ENCODE measurements around the gene ING4.

The ING4 gene

DNA sequence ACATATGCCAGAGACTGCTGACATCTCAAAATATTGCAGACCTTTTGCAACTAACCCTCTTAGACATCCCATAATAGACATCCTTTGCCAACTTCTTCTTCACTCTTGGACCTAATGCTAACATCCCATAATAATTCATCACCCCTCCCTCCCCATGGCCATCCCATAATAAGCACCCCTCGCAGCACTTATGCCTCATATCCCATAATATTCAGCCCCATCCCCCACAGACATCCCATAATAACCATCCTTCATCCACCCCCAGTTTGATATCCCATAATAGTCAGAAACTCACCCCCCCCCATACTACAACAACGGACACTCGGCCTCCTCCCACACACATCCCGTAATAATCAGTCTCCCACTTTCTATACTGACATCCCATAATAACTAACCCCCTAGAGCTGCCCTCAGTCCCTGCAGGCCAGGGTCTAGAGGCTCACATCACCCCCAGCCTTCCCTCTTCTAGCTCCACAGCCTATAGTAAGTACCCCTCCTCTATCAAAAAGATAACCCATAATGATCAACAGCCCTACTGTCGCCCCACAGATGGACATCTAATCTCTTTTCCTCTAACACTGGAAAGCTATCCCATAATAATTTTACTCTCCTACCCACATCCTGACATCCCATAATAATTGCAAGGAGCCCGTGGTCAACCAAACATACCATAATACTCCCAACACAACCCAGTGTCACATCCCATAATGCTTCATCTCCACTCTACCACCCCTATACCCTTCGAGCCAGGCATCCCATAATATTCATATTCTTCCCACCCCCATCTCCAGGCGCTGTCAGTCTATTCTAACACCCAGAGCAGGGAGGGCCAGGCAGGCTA lies 54.9 kb downstream of the ING4 start:
- DNase-seq (ENCODE audit: low read depth) = no peak

DNA sequence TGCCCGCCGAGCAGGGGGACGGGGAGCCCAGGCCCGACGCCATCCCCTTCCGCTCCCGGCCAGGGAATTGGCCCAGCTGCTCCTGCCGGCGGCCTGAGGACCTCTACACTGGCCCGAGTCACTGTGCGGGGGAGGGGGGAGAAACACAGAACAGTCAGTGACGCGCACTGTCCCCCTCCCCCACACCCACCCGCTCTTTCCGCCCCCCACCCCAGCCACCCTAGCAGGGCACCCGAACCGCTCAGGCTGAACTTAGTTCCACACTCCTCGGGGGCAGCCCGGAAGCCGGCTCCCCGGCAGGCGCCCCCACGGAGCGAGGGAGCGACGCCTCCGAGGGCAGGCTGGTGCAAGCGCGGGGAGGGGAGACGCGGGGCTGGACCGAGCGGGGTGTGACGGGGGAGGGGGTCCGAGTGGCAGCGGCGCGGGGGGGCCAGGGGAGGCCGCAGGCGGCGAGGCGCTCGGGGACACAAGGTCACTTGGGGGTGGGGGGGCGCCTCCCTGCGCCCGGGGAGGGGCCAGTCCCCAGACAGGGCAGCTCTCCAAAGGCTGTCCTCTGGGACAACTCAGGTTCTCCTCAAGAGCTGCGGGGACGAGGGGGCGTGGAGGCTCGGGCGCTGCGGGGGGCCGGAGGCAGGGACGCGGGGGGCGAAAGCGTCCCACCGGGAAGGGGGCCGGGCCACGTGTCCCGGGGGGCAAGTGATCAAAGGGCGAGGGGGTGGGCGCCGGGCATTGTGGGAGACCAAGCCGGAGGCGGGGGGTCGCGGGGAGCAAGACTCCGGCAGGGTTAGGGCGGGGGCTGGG lies 56.4 kb downstream of the ING4 start:
- DNase-seq (ENCODE audit: low read depth) = no peak

DNA sequence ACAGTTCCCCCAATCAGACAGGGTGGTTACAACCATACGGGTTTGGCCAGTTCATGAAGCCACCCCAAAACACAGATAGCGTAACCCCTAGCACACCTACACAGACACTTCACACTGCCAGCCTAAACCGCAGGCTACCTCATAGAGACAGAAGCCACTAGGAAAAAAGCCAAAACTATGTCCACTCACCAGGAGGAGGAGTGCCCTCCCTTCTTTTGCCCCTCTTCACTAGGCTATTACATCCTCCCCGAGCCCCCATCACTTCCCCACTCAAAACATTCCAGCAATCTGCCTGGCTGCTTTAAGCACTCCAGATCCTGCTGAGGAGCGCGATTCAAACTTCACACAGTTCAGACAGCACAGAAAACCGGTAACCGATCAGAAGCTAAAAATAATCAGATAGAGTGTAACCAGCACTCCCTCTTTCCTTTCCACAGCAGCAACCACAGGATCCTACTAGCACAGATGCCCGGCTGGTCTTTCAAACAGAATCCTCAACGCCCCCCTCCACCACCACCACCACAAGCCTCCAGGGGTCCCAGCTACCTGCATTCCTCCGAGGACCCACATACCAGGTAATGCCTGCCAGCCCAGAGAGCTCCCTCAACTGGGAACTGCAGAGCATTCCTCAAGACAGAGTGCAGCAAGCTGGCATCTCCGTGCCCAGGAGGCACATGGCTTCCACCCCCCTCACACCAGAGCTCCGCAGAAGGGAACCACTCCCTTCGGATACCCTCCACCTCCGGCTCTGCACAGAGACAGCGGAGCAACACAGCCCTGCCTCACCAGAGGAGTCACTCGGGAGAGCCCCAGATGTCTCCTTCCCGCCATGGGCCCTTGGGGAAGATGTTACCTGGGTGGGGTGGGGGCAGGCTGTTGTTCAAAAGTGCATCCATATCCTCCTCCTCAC lies 57.2 kb downstream of the ING4 start:
- DNase-seq (ENCODE audit: low read depth) = no peak

DNA sequence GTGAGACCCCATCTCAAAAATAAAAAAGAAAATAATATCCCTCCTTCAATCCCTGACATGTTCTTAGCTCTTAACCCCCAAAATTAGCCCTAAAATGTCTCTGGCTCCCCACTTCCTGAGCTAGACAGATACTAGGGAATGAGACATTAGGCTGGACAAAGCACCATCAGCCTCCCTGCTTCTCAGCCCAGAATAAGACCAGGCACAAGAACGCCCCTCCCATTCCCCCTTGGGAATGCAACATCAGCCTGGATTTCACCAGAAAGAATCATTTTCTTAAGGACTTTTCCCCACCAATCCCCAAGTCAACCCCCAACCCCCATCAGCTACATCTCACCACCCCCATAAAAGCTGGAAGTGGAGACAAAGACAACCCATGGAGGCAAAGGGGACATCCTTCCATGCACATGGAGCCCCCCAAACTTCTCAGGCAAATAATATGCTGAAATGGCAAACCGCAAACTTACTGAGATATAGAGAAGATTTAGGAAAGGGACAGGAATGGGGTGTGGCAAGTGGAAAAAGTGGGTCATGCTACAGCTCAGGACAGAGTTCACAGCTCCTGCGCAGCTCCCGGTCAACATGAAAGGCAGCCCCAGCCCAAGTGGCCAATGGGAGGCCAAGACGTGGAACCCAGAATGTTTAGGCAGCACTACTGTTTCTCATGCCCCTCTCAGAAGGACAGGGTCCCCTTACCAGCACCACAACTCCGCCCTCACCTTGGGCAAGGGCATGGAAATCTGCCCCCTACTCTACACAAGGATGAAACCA lies 58.5 kb downstream of the ING4 start:
- no peak for DNase-seq (ENCODE audit: low read depth)

DNA sequence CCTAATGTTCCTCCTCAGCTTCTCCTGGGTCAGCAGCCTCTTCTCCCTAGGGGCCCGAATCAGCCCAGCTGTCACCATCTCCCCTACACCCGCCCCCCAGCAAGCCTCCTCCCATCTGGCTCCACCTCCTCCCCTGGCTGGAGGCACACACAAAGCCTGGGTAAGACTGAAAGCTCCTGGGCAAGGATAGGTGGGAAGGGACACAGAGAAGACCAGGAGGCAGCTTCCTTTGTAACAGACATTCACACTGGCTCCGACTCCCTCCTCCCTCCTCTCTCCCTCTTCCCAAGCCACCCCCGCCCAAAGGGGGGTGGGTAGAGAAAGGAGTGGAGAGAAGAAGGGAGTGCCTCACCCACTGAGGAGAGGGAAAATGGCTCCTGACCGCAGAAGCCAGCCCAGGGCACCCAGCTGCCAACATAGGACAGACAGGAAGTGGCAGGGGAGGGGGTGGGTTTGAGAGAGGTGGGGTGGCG lies 59.8 kb downstream of the ING4 start:
- no peak for DNase-seq (ENCODE audit: low read depth)

DNA sequence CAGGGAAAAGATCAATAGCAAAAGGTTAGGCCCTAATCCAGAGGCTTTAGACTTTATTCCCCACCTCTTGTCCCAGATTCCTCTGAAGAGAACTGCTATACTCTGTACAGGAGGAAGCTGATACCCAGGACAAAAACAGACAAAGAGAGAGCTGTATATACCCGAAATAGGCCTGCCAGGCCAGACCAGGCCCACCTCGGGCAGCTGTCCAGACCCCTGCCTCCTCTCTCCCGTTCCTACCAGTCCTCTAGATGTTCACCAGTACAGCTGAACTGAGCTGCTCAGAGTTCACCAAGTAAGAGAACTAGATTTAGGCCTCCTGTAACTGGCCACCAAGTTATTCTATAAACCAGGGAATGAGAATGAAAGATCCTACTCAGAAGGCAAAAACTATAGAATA lies 60.4 kb downstream of the ING4 start:
- DNase-seq (ENCODE audit: low read depth) = no peak

Data from non-pigmented ciliary epithelial cell (primary cell).